Activated CD8-positive, alpha-beta memory T cell treated with anti-CD3 and anti-CD28 coated beads, Interleukin-2, amount 10 ng/mL, durations not matched to agents 7 days and 5 days (primary cell): ENCODE measurements around the gene TRIM54. TPM values are rescaled to one million over a fixed set of nuclear protein-coding genes. Genes with fewer than 3 reads are reported as not detected.
"Not testable (repeated sequence)": the region's sequence is repeated elsewhere in the genome, so short reads cannot be mapped to it uniquely, and the experiment has no call there.

Experiments used
- ATAC-seq: fragments of 150-1000 bp; cut with Tn5 transposase; one replicate; pipeline ENCODE4 v1.10.0; 2021; ENCODE audit warnings: moderate library complexity
- CTCF ChIA-PET: fragments of 350-600 bp; sonication (Branson Sonifier 250); formaldehyde crosslinking; loops from one replicate; lab custom pipeline; 2021; ENCODE audit warnings: antibody characterized with exemption; lab: Charles Lee
- DNase-seq: peaks from one replicate; pipeline ENCODE4 v3.0.0-alpha.2; 2020
- H3K27ac Mint-ChIP-seq: one replicate; pipeline ENCODE4 v1.8.0; 2021; ENCODE audit warnings: mild to moderate bottlenecking, mixed read lengths
- H3K27me3 Mint-ChIP-seq: one replicate; pipeline ENCODE4 v1.8.0; 2021; ENCODE audit warnings: mixed read lengths
- H3K36me3 Mint-ChIP-seq: one replicate; pipeline ENCODE4 v1.8.0; 2021; ENCODE audit warnings: mild to moderate bottlenecking, mixed read lengths
- H3K4me1 Mint-ChIP-seq: one replicate; pipeline ENCODE4 v1.8.0; 2021; ENCODE audit warnings: mixed read lengths
- H3K4me3 Mint-ChIP-seq: one replicate; pipeline ENCODE4 v1.8.0; 2021; ENCODE audit warnings: mild to moderate bottlenecking, moderate library complexity, mixed read lengths
- H3K9me3 Mint-ChIP-seq: one replicate; pipeline ENCODE4 v1.8.0; 2022; ENCODE audit warnings: low read depth, mixed read lengths
- total RNA-seq, 2 experiments: library from RNA; stranded (reverse); gene quantifications; one replicate each; pipeline ENCODE4 v1.2.3, GENCODE V29; 2021

The TRIM54 gene
- total RNA-seq, 2 experiments from 2014 or later = 0.28 TPM; not detected in 1

DNA sequence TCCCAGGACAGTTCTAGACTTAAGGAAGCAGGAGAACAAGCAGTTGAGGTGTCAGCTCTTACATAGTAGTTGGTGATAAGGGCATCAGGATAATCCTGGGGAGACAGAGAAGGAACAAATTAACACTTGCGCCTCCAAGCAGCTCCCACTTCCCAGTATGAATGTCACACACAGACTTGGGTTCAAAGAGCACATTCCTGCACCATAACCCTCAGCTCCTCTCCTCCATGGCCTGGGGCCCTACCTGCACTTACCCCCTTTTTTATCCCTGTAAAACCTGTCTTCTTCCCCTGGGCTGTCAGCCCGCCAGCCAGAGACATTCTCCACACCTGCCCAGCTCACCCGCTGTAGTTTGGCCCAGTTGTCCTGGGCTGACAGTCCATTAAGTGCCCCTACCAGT, 29.9 kb downstream of the TRIM54 start:
- no peak for DNase-seq
- H3K27me3 Mint-ChIP-seq = peaks cover 3% of the 10 kb centered on the region

GRCh38 chr2:27313882-27314645, 31.8 kb downstream of the TRIM54 start:
- Mint-ChIP-seq H3K4me1 (no peaks in the 10 kb centered on the region), H3K4me3 (no peak overlapping the region), H3K27me3 (no peaks in the 10 kb centered on the region), H3K27ac (no peak overlapping the region), H3K9me3 (no peaks in the 10 kb centered on the region), H3K36me3 (peaks cover 16% of the 10 kb centered on the region)
- CTCF ChIA-PET = interaction anchor here (1.8 kb wide), 1 partner anchor 11 kb away, joined by 8 read pairs; no protein-coding TSS in a partner anchor
- no peak for DNase-seq
- no peak for ATAC-seq

More for the DNA sequence above, 29.9 kb downstream of the TRIM54 start:
- H3K4me3 Mint-ChIP-seq = no peak overlapping the region
- H3K4me1 Mint-ChIP-seq = no peaks in the 10 kb centered on the region
- CTCF ChIA-PET = interaction anchor here (0.6 to 2.1 kb wide), 2 partner anchors 9 to 34 kb away, joined by 3 to 9 read pairs; no protein-coding TSS in a partner anchor
- H3K36me3 Mint-ChIP-seq = peaks cover 20% of the 10 kb centered on the region
- no peak for ATAC-seq
- no peak overlapping the region for H3K27ac Mint-ChIP-seq
- no peaks in the 10 kb centered on the region for H3K9me3 Mint-ChIP-seq

DNA sequence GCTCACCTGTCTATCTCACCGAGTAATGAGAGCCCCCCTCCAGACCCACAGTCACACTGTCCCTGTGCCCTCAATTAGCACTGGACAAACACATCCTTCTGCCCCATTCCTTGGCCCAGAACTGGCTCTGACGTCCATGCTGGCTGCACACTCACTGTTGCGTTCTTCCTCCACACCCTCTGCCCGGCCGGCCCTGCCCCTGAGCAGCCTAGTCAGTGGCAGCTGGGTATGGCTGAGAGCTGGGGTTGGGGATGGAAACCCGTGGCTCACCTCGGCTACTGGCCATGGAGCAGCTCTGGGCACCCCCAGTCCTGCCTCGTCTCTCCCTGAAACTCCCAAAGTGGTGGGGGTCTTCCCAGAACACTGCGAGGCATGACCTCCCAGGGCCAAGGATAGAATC, 32.5 kb downstream of the TRIM54 start:
- Mint-ChIP-seq H3K27ac (no peak overlapping the region), H3K36me3 (peaks cover 11% of the 10 kb centered on the region), H3K4me1 (no peaks in the 10 kb centered on the region), H3K9me3 (no peaks in the 10 kb centered on the region), H3K4me3 (no peak overlapping the region), H3K27me3 (no peaks in the 10 kb centered on the region)
- CTCF ChIA-PET = interaction anchor here (1.8 kb wide), 1 partner anchor 12 kb away, joined by 8 read pairs; no protein-coding TSS in a partner anchor
- ATAC-seq (no peak), DNase-seq (no peak)

- ATAC-seq (no peak), DNase-seq (no peak)
- Mint-ChIP-seq H3K4me3 (no peak overlapping the region), H3K4me1 (no peaks in the 10 kb centered on the region), H3K9me3 (no peaks in the 10 kb centered on the region), H3K27ac (no peak overlapping the region), H3K36me3 (peaks cover 9% of the 10 kb centered on the region), H3K27me3 (no peaks in the 10 kb centered on the region)
- CTCF ChIA-PET = interaction anchor here (1.8 kb wide), 1 partner anchor 12 kb away, joined by 8 read pairs; no protein-coding TSS in a partner anchor
These were observed 32.9 kb downstream of the TRIM54 start for GRCh38 chr2:27315122-27315521.

GRCh38 chr2:27316655-27317412, 34.6 kb downstream of the TRIM54 start:
- CTCF ChIA-PET = interaction anchor here (1.0 to 1.5 kb wide), 2 partner anchors 37 to 52 kb away, joined by 3 read pairs; no protein-coding TSS in a partner anchor
- Mint-ChIP-seq H3K4me1 (peaks cover 5% of the 10 kb centered on the region), H3K9me3 (no peaks in the 10 kb centered on the region), H3K27ac (no peak overlapping the region), H3K27me3 (no peaks in the 10 kb centered on the region), H3K4me3 (no peak overlapping the region), H3K36me3 (peaks cover 3% of the 10 kb centered on the region)
- DNase-seq = no peak
- ATAC-seq = no peak

DNA sequence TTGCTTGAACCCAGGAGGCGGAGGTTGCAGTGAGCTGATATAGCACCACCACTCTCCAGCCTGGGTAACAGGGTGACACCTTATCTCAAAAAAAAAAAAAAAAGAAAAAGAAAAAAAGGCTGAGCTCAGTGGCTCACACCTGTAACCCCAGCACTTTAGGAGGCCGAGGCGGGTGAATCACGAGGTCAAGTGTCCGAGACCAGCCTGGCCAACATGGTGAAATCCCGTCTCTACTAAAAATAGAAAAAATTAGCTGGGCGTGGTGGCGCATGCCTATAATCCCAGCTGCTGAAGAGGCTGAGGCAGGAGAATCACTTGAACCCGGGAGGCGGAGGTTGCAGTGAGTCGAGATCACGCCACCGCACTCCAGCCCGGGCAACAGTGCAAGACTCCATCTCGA, 37.6 kb downstream of the TRIM54 start:
- ATAC-seq, H3K27me3 Mint-ChIP-seq, DNase-seq, H3K4me3 Mint-ChIP-seq, H3K36me3 Mint-ChIP-seq, H3K9me3 Mint-ChIP-seq, H3K27ac Mint-ChIP-seq: not testable (repeated sequence)
- peaks cover 19% of the 10 kb centered on the region for H3K4me1 Mint-ChIP-seq
- CTCF ChIA-PET = interaction anchor here (1.0 to 4.5 kb wide), 2 partner anchors 17 to 42 kb away, joined by 5 to 19 read pairs; no protein-coding TSS in a partner anchor

- H3K27ac Mint-ChIP-seq = no peak overlapping the region
- no peak overlapping the region for H3K4me3 Mint-ChIP-seq
These were observed 38.8 kb downstream of the TRIM54 start for GRCh38 chr2:27320958-27321543.

GRCh38 chr2:27322301-27322765, 40.1 kb downstream of the TRIM54 start:
- Mint-ChIP-seq H3K27ac (peak overlapping the region; percentile 92), H3K27me3 (no peaks in the 10 kb centered on the region), H3K4me1 (peaks cover 19% of the 10 kb centered on the region), H3K4me3 (peak overlapping the region; percentile 92), H3K9me3 (no peaks in the 10 kb centered on the region), H3K36me3 (peaks cover 14% of the 10 kb centered on the region)
- CTCF ChIA-PET = interaction anchor here (0.5 to 3.0 kb wide), 5 partner anchors 19 to 361 kb away, joined by 3 to 13 read pairs (median 8); partner anchors contain the start of genes EIF2B4 and SNX17
- ATAC-seq (peak; percentile 38), DNase-seq (no peak)

More at GRCh38 chr2:27320958-27321543, 38.8 kb downstream of the TRIM54 start:
- CTCF ChIA-PET = interaction anchor here (0.5 to 4.5 kb wide), 2 partner anchors 18 to 205 kb away, joined by 3 to 19 read pairs; no protein-coding TSS in a partner anchor
- Mint-ChIP-seq H3K27me3 (no peaks in the 10 kb centered on the region), H3K36me3 (peaks cover 5% of the 10 kb centered on the region), H3K9me3 (no peaks in the 10 kb centered on the region), H3K4me1 (peaks cover 19% of the 10 kb centered on the region)
- no peak for ATAC-seq
- no peak for DNase-seq

GRCh38 chr2:27322766-27323595, 40.8 kb downstream of the TRIM54 start, which contains the start of gene MPV17:
TSS of gene MPV17 (minus strand) at chr2:27323097. CDS start at chr2:27322517, 580 bp downstream.
- peaks cover 16% of the 10 kb centered on the region for H3K36me3 Mint-ChIP-seq
- peak within 1 kb of the TSS; percentile 92 for H3K4me3 Mint-ChIP-seq
- H3K27ac Mint-ChIP-seq = peak within 1 kb of the TSS; percentile 92
- ATAC-seq (peak; percentile 97), DNase-seq (peak; percentile 93)
- H3K9me3 Mint-ChIP-seq = no peaks in the 10 kb centered on the region
- peaks cover 19% of the 10 kb centered on the region for H3K4me1 Mint-ChIP-seq
- H3K27me3 Mint-ChIP-seq = no peaks in the 10 kb centered on the region
- CTCF ChIA-PET = interaction anchor here (0.5 to 3.0 kb wide), 7 partner anchors 10 to 360 kb away, joined by 3 to 13 read pairs (median 6); partner anchors contain the start of genes EIF2B4, PPM1G and SNX17

DNA sequence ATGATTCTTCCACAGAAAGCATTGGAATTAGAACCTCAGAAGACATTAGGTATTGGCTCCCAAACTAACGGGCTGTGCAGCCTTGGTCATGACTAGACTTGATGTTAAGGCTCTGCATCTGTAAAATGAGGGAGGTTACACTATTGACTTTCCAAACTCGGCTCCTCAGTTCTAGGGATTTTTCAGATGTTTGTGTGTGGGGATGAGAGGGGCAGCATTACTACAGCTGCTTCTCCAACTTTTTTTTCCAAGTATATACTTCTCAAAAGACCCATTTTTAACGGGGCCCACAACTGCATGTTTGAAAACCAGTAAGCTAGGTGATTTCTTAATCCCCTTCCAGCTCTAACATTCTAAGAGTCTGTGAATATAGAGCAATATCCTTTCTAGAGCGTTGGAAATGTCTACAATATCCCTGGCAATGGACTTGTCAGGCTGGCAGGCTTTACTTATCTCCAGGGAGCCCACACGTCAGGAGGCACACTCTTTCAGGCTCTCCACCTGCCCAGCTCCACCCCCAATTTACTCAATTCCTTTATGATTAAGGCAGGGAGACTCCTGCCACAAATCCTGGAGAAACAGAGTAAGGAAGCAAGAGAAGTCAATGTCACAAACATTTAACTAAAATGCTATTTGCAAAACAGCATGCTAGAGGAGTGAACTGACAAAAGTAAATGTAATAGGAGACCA, 41.5 kb downstream of the TRIM54 start:
- ATAC-seq (peak; percentile 1), DNase-seq (no peak)
- Mint-ChIP-seq H3K9me3 (no peaks in the 10 kb centered on the region), H3K27me3 (no peaks in the 10 kb centered on the region), H3K36me3 (peaks cover 23% of the 10 kb centered on the region), H3K27ac (peak overlapping the region; percentile 92), H3K4me3 (peak overlapping the region; percentile 92), H3K4me1 (peaks cover 19% of the 10 kb centered on the region)
- CTCF ChIA-PET = interaction anchor here (1.3 to 3.0 kb wide), 4 partner anchors 20 to 86 kb away, joined by 4 to 13 read pairs (median 8); partner anchors contain the start of genes EIF2B4, PPM1G and SNX17

- DNase-seq (no peak), ATAC-seq (no peak)
- peaks cover 19% of the 10 kb centered on the region for H3K4me1 Mint-ChIP-seq
- H3K27ac Mint-ChIP-seq = no peak overlapping the region
- no peak overlapping the region for H3K4me3 Mint-ChIP-seq
- peaks cover 25% of the 10 kb centered on the region for H3K36me3 Mint-ChIP-seq
- CTCF ChIA-PET = interaction anchor here (0.6 to 3.0 kb wide), 2 partner anchors 45 to 161 kb away, joined by 3 to 11 read pairs; partner anchors contain the start of genes EIF2B4 and SNX17
- H3K27me3 Mint-ChIP-seq = no peaks in the 10 kb centered on the region
- no peaks in the 10 kb centered on the region for H3K9me3 Mint-ChIP-seq
These were observed 42.5 kb downstream of the TRIM54 start for GRCh38 chr2:27324720-27325119.
